Ishikawa (cell line): Measurements from ENCODE around the gene BAZ2B.

Source experiments
- FOXM1 ChIP-seq: IDR thresholded peaks from 2 replicates; pipeline ENCODE4 v1.6.1; 2012; ENCODE audit warnings: low read depth, borderline replicate concordance
- TAF1 ChIP-seq: IDR thresholded peaks from 2 replicates; pipeline ENCODE4 v1.6.1; 2012; ENCODE audit warnings: low read depth, mild to moderate bottlenecking
- USF1 ChIP-seq: IDR thresholded peaks from 2 replicates; pipeline ENCODE4 v1.6.1; 2012

DNA sequence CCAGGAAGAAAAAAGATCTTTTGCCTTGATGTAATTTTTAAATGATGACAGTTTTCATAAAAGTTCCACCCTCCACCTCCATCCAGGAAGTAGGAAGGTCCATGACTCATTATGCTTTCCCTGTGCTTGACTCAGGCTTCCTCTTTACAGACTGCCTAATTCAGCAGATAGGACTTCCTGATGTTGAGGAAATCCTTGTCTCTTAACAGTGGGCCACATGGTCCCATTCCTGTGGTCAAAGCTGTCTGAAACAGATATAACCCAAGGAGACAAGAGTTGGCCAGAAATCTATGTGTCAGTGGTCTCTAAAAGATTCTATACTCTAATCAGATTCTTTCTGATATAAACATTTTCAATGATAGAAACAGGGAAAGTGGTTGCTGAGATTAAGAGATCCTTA lies 119.1 kb downstream of the BAZ2B start:
- TF ChIP-seq USF1 (no peak), FOXM1 (no peak), TAF1 (no peak)
